ENCODE measurements around the gene ZNF490.

DNA sequence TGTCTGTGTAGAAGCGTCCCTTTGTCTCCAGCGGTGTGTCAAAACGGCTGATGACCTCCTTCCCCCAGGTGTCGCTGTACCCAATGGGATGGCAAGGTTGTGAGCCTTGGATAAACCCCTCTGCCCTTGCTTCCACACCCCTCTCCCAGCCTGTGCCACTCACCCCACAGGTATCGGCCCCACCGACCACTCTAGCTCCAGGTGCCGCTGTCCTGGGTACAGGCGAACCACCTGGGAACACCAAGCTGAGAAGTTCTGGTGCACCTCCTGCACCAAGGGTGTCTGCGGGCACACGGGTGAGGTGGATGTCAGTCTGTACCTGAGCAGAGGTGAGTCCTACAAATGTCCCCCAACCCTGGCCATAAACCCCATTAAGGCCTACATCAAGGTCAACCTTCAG is 39.3 kb upstream of the ZNF490 start:
- TF ChIP-seq, protein P1, sequence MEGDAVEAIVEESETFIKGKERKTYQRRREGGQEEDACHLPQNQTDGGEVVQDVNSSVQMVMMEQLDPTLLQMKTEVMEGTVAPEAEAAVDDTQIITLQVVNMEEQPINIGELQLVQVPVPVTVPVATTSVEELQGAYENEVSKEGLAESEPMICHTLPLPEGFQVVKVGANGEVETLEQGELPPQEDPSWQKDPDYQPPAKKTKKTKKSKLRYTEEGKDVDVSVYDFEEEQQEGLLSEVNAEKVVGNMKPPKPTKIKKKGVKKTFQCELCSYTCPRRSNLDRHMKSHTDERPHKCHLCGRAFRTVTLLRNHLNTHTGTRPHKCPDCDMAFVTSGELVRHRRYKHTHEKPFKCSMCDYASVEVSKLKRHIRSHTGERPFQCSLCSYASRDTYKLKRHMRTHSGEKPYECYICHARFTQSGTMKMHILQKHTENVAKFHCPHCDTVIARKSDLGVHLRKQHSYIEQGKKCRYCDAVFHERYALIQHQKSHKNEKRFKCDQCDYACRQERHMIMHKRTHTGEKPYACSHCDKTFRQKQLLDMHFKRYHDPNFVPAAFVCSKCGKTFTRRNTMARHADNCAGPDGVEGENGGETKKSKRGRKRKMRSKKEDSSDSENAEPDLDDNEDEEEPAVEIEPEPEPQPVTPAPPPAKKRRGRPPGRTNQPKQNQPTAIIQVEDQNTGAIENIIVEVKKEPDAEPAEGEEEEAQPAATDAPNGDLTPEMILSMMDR (IDR thresholded peaks at IDR 0.05): no peak
- no peak for TF ChIP-seq POLR2A (IDR thresholded peaks at IDR 0.05)

All from ovary (tissue), 3 donors.